Ascending aorta (tissue), 2 donors: ENCODE data around the gene RAB5IF. TPM values are rescaled to one million over a fixed set of nuclear protein-coding genes. Genes with fewer than 3 reads are reported as not detected.

Experiments used
- DNase-seq, 2 donors: peaks; one replicate each; pipeline ENCODE4 v3.0.0-alpha.2; 2019; ENCODE audit warnings: low spot score in 2 of 2
- H3K27ac ChIP-seq, 2 donors: fragments of 200-600 bp; sonication (generic); one replicate each; pipeline ENCODE4 v1.5.1; 2016 to 2017; ENCODE audit warnings: mild to moderate bottlenecking in 1 of 2
- H3K27me3 ChIP-seq: fragments of 200-600 bp; sonication (generic); one replicate; pipeline ENCODE4 v1.5.1; 2017
- H3K36me3 ChIP-seq, 2 donors: fragments of 200-600 bp; sonication (generic); one replicate each; pipeline ENCODE4 v1.5.1; 2016
- H3K4me1 ChIP-seq, 2 donors: fragments of 200-600 bp; sonication (generic); one replicate each; pipeline ENCODE4 v1.5.1; 2016 to 2017; ENCODE audit warnings: mild to moderate bottlenecking in 1 of 2
- H3K4me3 ChIP-seq, 2 donors: fragments of 200-600 bp; sonication (generic); one replicate each; pipeline ENCODE4 v1.5.1; 2016 to 2017; ENCODE audit warnings: mild to moderate bottlenecking in 1 of 2
- H3K9me3 ChIP-seq, 2 donors: fragments of 200-600 bp; sonication (generic); one replicate each; pipeline ENCODE4 v1.5.1; 2016
- intact Hi-C: fragments of 100-400 bp; cut with DNase I; formaldehyde crosslinking; loops from one replicate; pipeline ENCODE4 v1.15.1; 2023
- total RNA-seq: library from RNA; depleted of rRNA; stranded (reverse); fragments of >200 nt; gene quantifications from one replicate; pipeline ENCODE4 v1.1.0, GENCODE V29; 2016
- TF ChIP-seq, protein P1 (sequence below), 3 experiments: fragments of 200-600 bp in 2 of 3; fragments of 450-650 bp in 1 of 3; sonication (generic) in 2 of 3; IDR thresholded peaks; one replicate each; pipeline ENCODE4 v1.5.1; 2016 to 2019; ENCODE audit warnings: antibody characterized with exemption in 3 of 3, mild to moderate bottlenecking in 1 of 3, moderate library complexity in 1 of 3

RAB5IF gene
- total RNA-seq, 1 donor from 2014 or later = 28.4 TPM

DNA sequence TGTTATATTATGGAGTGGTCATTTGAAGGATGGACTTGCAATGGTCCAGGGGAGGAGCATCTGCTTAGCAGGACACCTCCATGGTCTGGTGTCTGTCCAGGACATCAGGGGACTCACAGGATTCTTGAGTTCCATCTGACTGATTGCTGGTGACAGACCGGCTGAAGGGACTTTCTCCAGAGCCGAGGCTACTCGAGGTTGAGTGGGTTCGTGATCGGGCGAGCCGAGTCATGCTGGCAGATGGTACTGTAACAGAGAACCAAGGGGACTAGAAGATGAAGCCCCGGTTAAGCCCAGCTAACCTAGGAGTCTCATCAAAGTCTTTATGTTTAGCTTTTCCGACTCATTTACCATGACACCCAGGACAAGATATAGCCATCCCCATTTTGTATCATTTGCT, 47.9 kb downstream of the RAB5IF start:
- H3K27ac ChIP-seq = no peak overlapping the region
- TF ChIP-seq, protein P1, sequence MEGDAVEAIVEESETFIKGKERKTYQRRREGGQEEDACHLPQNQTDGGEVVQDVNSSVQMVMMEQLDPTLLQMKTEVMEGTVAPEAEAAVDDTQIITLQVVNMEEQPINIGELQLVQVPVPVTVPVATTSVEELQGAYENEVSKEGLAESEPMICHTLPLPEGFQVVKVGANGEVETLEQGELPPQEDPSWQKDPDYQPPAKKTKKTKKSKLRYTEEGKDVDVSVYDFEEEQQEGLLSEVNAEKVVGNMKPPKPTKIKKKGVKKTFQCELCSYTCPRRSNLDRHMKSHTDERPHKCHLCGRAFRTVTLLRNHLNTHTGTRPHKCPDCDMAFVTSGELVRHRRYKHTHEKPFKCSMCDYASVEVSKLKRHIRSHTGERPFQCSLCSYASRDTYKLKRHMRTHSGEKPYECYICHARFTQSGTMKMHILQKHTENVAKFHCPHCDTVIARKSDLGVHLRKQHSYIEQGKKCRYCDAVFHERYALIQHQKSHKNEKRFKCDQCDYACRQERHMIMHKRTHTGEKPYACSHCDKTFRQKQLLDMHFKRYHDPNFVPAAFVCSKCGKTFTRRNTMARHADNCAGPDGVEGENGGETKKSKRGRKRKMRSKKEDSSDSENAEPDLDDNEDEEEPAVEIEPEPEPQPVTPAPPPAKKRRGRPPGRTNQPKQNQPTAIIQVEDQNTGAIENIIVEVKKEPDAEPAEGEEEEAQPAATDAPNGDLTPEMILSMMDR (IDR thresholded peaks at IDR 0.05) = no peak
- H3K4me1 ChIP-seq = no peaks in the 10 kb centered on the region
- intact Hi-C loops = no loop called here
- H3K4me3 ChIP-seq = no peak overlapping the region
- H3K36me3 ChIP-seq = peaks cover 18 to 67% of the 10 kb centered on the region in 2 donors
- DNase-seq = no peak
- no peaks in the 10 kb centered on the region for H3K9me3 ChIP-seq
- H3K27me3 ChIP-seq = no peaks in the 10 kb centered on the region

DNA sequence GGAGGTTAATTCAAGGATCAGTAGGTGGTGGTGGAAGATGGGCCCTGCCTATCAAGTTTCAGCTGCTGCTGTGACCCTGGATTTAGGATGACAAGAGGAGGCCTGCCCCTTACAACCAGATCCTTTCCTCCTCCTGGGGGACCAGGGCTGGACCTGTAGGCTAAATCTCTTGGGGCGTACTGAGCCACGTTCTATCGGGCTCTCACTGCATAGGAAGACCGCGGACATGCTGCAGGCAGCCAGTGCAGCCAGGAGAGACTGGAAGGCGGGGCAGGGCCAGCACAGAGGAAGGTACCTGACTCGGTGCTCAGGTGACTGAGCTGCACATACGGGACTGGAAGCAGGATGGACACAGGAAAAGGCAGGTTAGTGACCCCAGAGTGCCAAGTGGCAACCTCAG, 48.9 kb downstream of the RAB5IF start:
- Histone ChIP-seq H3K4me3 (no peak overlapping the region), H3K27ac (no peak overlapping the region), H3K27me3 (no peaks in the 10 kb centered on the region), H3K9me3 (no peaks in the 10 kb centered on the region), H3K36me3 (peaks cover 18 to 77% of the 10 kb centered on the region in 2 donors), H3K4me1 (no peaks in the 10 kb centered on the region)
- intact Hi-C loops = no loop called here
- DNase-seq = no peak
- TF ChIP-seq, protein P1 (IDR thresholded peaks at IDR 0.05) = no peak

DNA sequence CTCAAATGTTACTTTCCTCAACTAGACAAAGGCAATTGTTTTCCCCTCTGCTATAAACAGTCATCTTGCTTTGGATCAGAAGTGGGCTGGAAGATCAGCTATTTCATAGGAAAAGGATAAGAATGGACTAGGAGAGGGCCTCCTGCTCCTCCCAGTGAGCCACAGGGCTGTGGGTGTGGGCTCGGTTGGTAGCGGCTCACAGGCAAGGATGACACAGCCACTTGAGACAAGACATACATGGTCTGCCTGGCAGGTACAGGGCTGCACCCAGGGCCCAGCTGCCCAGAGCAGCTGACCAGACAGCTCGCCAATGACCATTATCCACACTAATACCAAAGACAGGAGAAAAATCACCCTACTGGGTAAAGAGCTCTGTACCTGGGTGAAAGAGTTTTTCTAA, 49.4 kb downstream of the RAB5IF start:
- Histone ChIP-seq H3K9me3 (no peaks in the 10 kb centered on the region), H3K27me3 (no peaks in the 10 kb centered on the region), H3K36me3 (peaks cover 21 to 82% of the 10 kb centered on the region in 2 donors), H3K27ac (no peak overlapping the region), H3K4me3 (no peak overlapping the region), H3K4me1 (no peaks in the 10 kb centered on the region)
- TF ChIP-seq, protein P1 (IDR thresholded peaks at IDR 0.05) = no peak
- intact Hi-C loops = no loop called here
- DNase-seq = no peak

DNA sequence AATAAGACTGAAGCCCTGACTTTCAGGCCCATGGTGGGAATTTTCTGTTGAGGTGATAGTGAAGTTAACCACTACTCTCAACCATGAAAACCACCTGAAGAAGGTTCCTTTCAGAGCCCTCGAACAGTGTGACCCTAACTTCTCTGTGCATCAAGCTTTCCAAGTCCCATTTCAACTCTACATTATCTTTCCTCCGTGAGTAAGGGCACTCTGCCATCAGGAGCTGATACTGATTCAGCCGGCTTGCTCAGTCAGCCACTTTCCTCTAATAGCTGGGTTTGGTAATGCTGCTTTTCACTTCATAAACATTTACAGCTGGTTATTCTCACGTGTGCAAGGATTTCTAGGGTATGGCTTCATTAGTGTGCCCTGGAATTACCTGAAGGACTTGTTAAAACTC, 51.2 kb downstream of the RAB5IF start:
- no peaks in the 10 kb centered on the region for H3K9me3 ChIP-seq
- DNase-seq = no peak
- no peaks in the 10 kb centered on the region for H3K27me3 ChIP-seq
- intact Hi-C loops = no loop called here
- no peak overlapping the region for H3K4me3 ChIP-seq
- TF ChIP-seq, protein P1 (IDR thresholded peaks at IDR 0.05) = no peak
- H3K4me1 ChIP-seq = no peaks in the 10 kb centered on the region
- peaks cover 25 to 88% of the 10 kb centered on the region in 2 donors for H3K36me3 ChIP-seq
- H3K27ac ChIP-seq = no peak overlapping the region

DNA sequence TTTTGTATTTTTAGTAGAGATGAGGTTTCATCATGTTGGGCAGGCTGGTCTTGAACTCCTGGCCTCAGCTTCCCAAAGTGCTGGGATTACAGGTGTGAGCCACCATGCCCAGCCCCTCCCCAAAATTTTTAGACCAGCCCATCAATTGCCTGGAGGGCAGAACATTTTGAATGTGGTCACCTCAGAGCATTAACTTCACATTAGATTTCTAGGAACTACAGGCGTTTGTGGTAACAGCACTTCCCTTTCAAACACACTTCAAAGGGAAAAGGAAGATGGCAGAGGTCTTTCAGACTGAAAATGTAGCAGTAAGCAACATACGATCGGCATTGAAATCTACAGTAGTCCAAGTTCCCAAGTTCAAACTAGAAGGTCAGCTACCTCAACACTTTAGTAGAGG, 52.7 kb downstream of the RAB5IF start:
- intact Hi-C loops = no loop called here
- Histone ChIP-seq H3K9me3 (no peaks in the 10 kb centered on the region), H3K36me3 (peaks cover 21 to 89% of the 10 kb centered on the region in 2 donors), H3K4me1 (no peaks in the 10 kb centered on the region), H3K27ac (no peak overlapping the region), H3K4me3 (no peak overlapping the region), H3K27me3 (no peaks in the 10 kb centered on the region)
- TF ChIP-seq, protein P1 (IDR thresholded peaks at IDR 0.05) = no peak
- DNase-seq = no peak

Other genes with a start within 250 kb of the RAB5IF start
- gene MYL9, start 64.3 kb upstream of the RAB5IF start, total RNA-seq = 717 TPM
- 29.8 TPM for gene TGIF2, start 32.2 kb upstream of the RAB5IF start, total RNA-seq
- gene SLA2, start 40.4 kb downstream of the RAB5IF start, total RNA-seq = not detected
- 36.9 TPM for gene NDRG3, start 140.3 kb downstream of the RAB5IF start, total RNA-seq
- 26.9 TPM for gene DSN1, start 168.0 kb downstream of the RAB5IF start, total RNA-seq